ENCODE results near the gene TES. TPM values are rescaled to one million over a fixed set of nuclear protein-coding genes. Genes with fewer than 3 reads are reported as not detected.

TES gene
- total RNA-seq, 1 donor from 2014 or later, result 15.0 TPM

GRCh38 chr7:116194115-116194514 lies 16.2 kb upstream of the TES start:
- Mint-ChIP-seq H3K27me3 (ENCODE audit: low read depth) (no peaks in the 10 kb centered on the region), H3K36me3 (ENCODE audit: low read depth) (no peaks in the 10 kb centered on the region), H3K4me3 (no peak overlapping the region), H3K9me3 (no peaks in the 10 kb centered on the region), H3K4me1 (no peaks in the 10 kb centered on the region), H3K27ac (ENCODE audit: unreplicated experiment) (no peak overlapping the region)
- TF ChIP-seq, protein P1, sequence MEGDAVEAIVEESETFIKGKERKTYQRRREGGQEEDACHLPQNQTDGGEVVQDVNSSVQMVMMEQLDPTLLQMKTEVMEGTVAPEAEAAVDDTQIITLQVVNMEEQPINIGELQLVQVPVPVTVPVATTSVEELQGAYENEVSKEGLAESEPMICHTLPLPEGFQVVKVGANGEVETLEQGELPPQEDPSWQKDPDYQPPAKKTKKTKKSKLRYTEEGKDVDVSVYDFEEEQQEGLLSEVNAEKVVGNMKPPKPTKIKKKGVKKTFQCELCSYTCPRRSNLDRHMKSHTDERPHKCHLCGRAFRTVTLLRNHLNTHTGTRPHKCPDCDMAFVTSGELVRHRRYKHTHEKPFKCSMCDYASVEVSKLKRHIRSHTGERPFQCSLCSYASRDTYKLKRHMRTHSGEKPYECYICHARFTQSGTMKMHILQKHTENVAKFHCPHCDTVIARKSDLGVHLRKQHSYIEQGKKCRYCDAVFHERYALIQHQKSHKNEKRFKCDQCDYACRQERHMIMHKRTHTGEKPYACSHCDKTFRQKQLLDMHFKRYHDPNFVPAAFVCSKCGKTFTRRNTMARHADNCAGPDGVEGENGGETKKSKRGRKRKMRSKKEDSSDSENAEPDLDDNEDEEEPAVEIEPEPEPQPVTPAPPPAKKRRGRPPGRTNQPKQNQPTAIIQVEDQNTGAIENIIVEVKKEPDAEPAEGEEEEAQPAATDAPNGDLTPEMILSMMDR (conservative IDR thresholded peaks at IDR 0.05), result no peak
- no peak for DNase-seq (ENCODE audit: low read depth, low spot score)

- H3K36me3 Mint-ChIP-seq (ENCODE audit: low read depth), result no peaks in the 10 kb centered on the region
- no peaks in the 10 kb centered on the region for H3K27me3 Mint-ChIP-seq (ENCODE audit: low read depth)
- TF ChIP-seq, protein P1 (conservative IDR thresholded peaks at IDR 0.05), result no peak
Measured at GRCh38 chr7:116195451-116195850, 14.9 kb upstream of the TES start.

GRCh38 chr7:116196947-116197346 lies 13.4 kb upstream of the TES start:
- Mint-ChIP-seq H3K27me3 (ENCODE audit: low read depth) (peaks cover 4% of the 10 kb centered on the region), H3K27ac (ENCODE audit: unreplicated experiment) (no peak overlapping the region), H3K4me1 (no peaks in the 10 kb centered on the region), H3K9me3 (peaks cover 2% of the 10 kb centered on the region), H3K36me3 (ENCODE audit: low read depth) (no peaks in the 10 kb centered on the region), H3K4me3 (no peak overlapping the region)
- TF ChIP-seq, protein P1 (conservative IDR thresholded peaks at IDR 0.05), result no peak
- DNase-seq (ENCODE audit: low read depth, low spot score), result no peak

More at GRCh38 chr7:116195451-116195850, 14.9 kb upstream of the TES start:
- no peak overlapping the region for H3K27ac Mint-ChIP-seq (ENCODE audit: unreplicated experiment)
- no peaks in the 10 kb centered on the region for H3K9me3 Mint-ChIP-seq
- DNase-seq (ENCODE audit: low read depth, low spot score), result no peak
- no peaks in the 10 kb centered on the region for H3K4me1 Mint-ChIP-seq
- no peak overlapping the region for H3K4me3 Mint-ChIP-seq

GRCh38 chr7:116197360-116197759 lies 13.0 kb upstream of the TES start:
- H3K4me1 Mint-ChIP-seq, result no peaks in the 10 kb centered on the region
- no peak overlapping the region for H3K27ac Mint-ChIP-seq (ENCODE audit: unreplicated experiment)
- H3K4me3 Mint-ChIP-seq, result no peak overlapping the region

GRCh38 chr7:116198748-116199410 lies 11.5 kb upstream of the TES start:
- H3K36me3 Mint-ChIP-seq (ENCODE audit: low read depth), result no peaks in the 10 kb centered on the region
- H3K4me3 Mint-ChIP-seq, result no peak overlapping the region
- H3K27ac Mint-ChIP-seq (ENCODE audit: unreplicated experiment), result no peak overlapping the region
- no peaks in the 10 kb centered on the region for H3K4me1 Mint-ChIP-seq
- peaks cover 4% of the 10 kb centered on the region for H3K27me3 Mint-ChIP-seq (ENCODE audit: low read depth)
- TF ChIP-seq, protein P1 (conservative IDR thresholded peaks at IDR 0.05), result no peak
- no peak for DNase-seq (ENCODE audit: low read depth, low spot score)
- peaks cover 2% of the 10 kb centered on the region for H3K9me3 Mint-ChIP-seq

More at GRCh38 chr7:116197360-116197759, 13.0 kb upstream of the TES start:
- DNase-seq (ENCODE audit: low read depth, low spot score), result no peak
- peaks cover 2% of the 10 kb centered on the region for H3K9me3 Mint-ChIP-seq
- H3K27me3 Mint-ChIP-seq (ENCODE audit: low read depth), result peaks cover 4% of the 10 kb centered on the region
- TF ChIP-seq, protein P1 (conservative IDR thresholded peaks at IDR 0.05), result no peak
- no peaks in the 10 kb centered on the region for H3K36me3 Mint-ChIP-seq (ENCODE audit: low read depth)
